ENCODE measurements around the gene PDE6H. TPM values are rescaled to one million over a fixed set of nuclear protein-coding genes. Genes with fewer than 3 reads are reported as not detected.
A peak's percentile ranks its signal among the peaks of the same experiment; 100 is the strongest.

The PDE6H gene
- polyA plus RNA-seq, 1 of the 3 experiments (the other 2 are of a cell fraction), result not detected

GRCh38 chr12:14993117-14993516 lies 20.3 kb downstream of the PDE6H start:
- TF ChIP-seq SMC3 (IDR thresholded peaks at IDR 0.05; ENCODE audit: low read depth, low read length) (no peak), EP300 (IDR thresholded peaks at IDR 0.05; ENCODE audit: borderline replicate concordance in 1 of 2, low read depth in 1 of 2, low read length in 1 of 2) (0 out of 4 replicates have a peak, but pooled peaks of 1 of the 2 experiments have one; percentile 0)
- peak overlapping the region; percentile 26 for H3K4me2 ChIP-seq
- H4K20me1 ChIP-seq (ENCODE audit: insufficient read depth), result no peaks in the 10 kb centered on the region
- H3K27me3 ChIP-seq (ENCODE audit: insufficient read depth), result no peaks in the 10 kb centered on the region
- CTCF ChIA-PET, result interaction anchor here (0.6 kb wide), 1 partner anchor 98 kb away, joined by 3 read pairs; no protein-coding TSS in a partner anchor
- H3K9ac ChIP-seq, result no peak overlapping the region
- H3K9me3 ChIP-seq, result no peaks in the 10 kb centered on the region
- peaks cover 22% of the 10 kb centered on the region for H3F3A ChIP-seq (replicated peaks; ENCODE audit: insufficient read depth)
- 37% methylated on average over 5 of the region's 5 CpGs for WGBS (ENCODE audit: low lambda C conversion rate)
- no peaks in the 10 kb centered on the region for H3K79me2 ChIP-seq (ENCODE audit: insufficient read depth)
- H3K9me2 ChIP-seq, result no peaks in the 10 kb centered on the region
- H3K36me3 ChIP-seq (replicated peaks in 1 of 2; ENCODE audit: control insufficient read depth in 1 of 2, insufficient read depth in 2 of 2, low read length in 1 of 2), result no peaks in the 10 kb centered on the region
- DNase-seq, result no peak
- POLR2A ChIA-PET, result no interaction called here
- H3K27ac ChIP-seq (ENCODE audit: low read depth in 2 of 2, low read length in 1 of 2), result peak overlapping the region; percentile 25 to 57; a peak in 3 of 4 replicates
- peaks cover 0 to 7% of the 10 kb centered on the region in 2 experiments; a peak in 3 of 4 replicates for H3K4me1 ChIP-seq (ENCODE audit: control insufficient read depth in 1 of 2, insufficient read depth in 2 of 2, low read depth in 1 of 2, low read length in 1 of 2)
- H2AFZ ChIP-seq (ENCODE audit: low read depth), result 0 out of 2 replicates have a peak overlapping the region, but pooled peaks have one; percentile 76
- no peak overlapping the region for H3K4me3 ChIP-seq (ENCODE audit: low read depth in 2 of 2, low read length in 1 of 2)

GRCh38 chr12:14993537-14994266 lies 20.9 kb downstream of the PDE6H start:
- H3K4me2 ChIP-seq, result peak overlapping the region; percentile 26
- CTCF ChIA-PET, result interaction anchor here (0.6 kb wide), 1 partner anchor 97 kb away, joined by 3 read pairs; no protein-coding TSS in a partner anchor
- H3K9me3 ChIP-seq, result no peaks in the 10 kb centered on the region
- no peak overlapping the region for H3K4me3 ChIP-seq (ENCODE audit: low read depth in 2 of 2, low read length in 1 of 2)
- peaks cover 0 to 11% of the 10 kb centered on the region in 2 experiments for H3K4me1 ChIP-seq (ENCODE audit: control insufficient read depth in 1 of 2, insufficient read depth in 2 of 2, low read depth in 1 of 2, low read length in 1 of 2)
- H3K9me2 ChIP-seq, result no peaks in the 10 kb centered on the region
- DNase-seq, result no peak
- peaks cover 26% of the 10 kb centered on the region for H3F3A ChIP-seq (replicated peaks; ENCODE audit: insufficient read depth)
- H3K27me3 ChIP-seq (ENCODE audit: insufficient read depth), result no peaks in the 10 kb centered on the region
- peak overlapping the region; percentile 2; the same call in 1 of the 2 replicates for H3K9ac ChIP-seq
- no peaks in the 10 kb centered on the region for H3K36me3 ChIP-seq (replicated peaks in 1 of 2; ENCODE audit: control insufficient read depth in 1 of 2, insufficient read depth in 2 of 2, low read length in 1 of 2)
- WGBS (ENCODE audit: low lambda C conversion rate), result 9% methylated on average over 4 of the region's 4 CpGs
- H3K27ac ChIP-seq (ENCODE audit: low read depth in 2 of 2, low read length in 1 of 2), result peak overlapping the region; percentile 55 to 57; a peak in 3 of 4 replicates
- no peaks in the 10 kb centered on the region for H3K79me2 ChIP-seq (ENCODE audit: insufficient read depth)
- POLR2A ChIA-PET, result no interaction called here
- H4K20me1 ChIP-seq (ENCODE audit: insufficient read depth), result no peaks in the 10 kb centered on the region
- H2AFZ ChIP-seq (ENCODE audit: low read depth), result peak overlapping the region; percentile 76; the same call in 1 of the 2 replicates
- TF ChIP-seq MEF2A (IDR thresholded peaks at IDR 0.05; ENCODE audit: borderline replicate concordance, low read depth), result no peak
- peak; percentile 53 for TF ChIP-seq FOSL2 (IDR thresholded peaks at IDR 0.05; ENCODE audit: borderline replicate concordance, low read depth)
- TF ChIP-seq TAF1 (IDR thresholded peaks at IDR 0.05; ENCODE audit: borderline replicate concordance, low read depth, low read length), result peak; percentile 42; the same call in 1 of the 2 replicates
- no peak for TF ChIP-seq USF1 (IDR thresholded peaks at IDR 0.05; ENCODE audit: borderline replicate concordance, low read depth)
- TF ChIP-seq EZH2phosphoT487 (IDR thresholded peaks at IDR 0.05; ENCODE audit: borderline replicate concordance, low read depth), result no peak
- no peak for TF ChIP-seq NFIC (IDR thresholded peaks at IDR 0.05; ENCODE audit: borderline replicate concordance)
- no peak for TF ChIP-seq CTCF (IDR thresholded peaks at IDR 0.05)
- peak in 1 of 2 experiments; percentile 5; a peak in 1 of 4 replicates for TF ChIP-seq EP300 (IDR thresholded peaks at IDR 0.05; ENCODE audit: borderline replicate concordance in 1 of 2, low read depth in 1 of 2, low read length in 1 of 2)
- no peak for TF ChIP-seq SMC3 (IDR thresholded peaks at IDR 0.05; ENCODE audit: low read depth, low read length)
- TF ChIP-seq SIN3A (IDR thresholded peaks at IDR 0.05; ENCODE audit: borderline replicate concordance, low read depth, low read length), result no peak
- TF ChIP-seq RCOR1 (IDR thresholded peaks at IDR 0.05; ENCODE audit: low read length), result no peak
- no peak for TF ChIP-seq GABPA (IDR thresholded peaks at IDR 0.05; ENCODE audit: low read depth)
- TF ChIP-seq TCF12 (IDR thresholded peaks at IDR 0.05), result peak; percentile 84
- no peak for TF ChIP-seq IRF3 (IDR thresholded peaks at IDR 0.05; ENCODE audit: low read depth, low read length)
- TF ChIP-seq RFX5 (IDR thresholded peaks at IDR 0.05; ENCODE audit: low read length), result no peak
- no peak for TF ChIP-seq TEAD4 (IDR thresholded peaks at IDR 0.05; ENCODE audit: borderline replicate concordance, insufficient read depth)
- TF ChIP-seq FOXM1 (IDR thresholded peaks at IDR 0.05; ENCODE audit: low read depth), result no peak
- TF ChIP-seq RAD21 (IDR thresholded peaks at IDR 0.05; ENCODE audit: low read length), result no peak
- TF ChIP-seq YY1 (IDR thresholded peaks at IDR 0.05; ENCODE audit: low read depth), result no peak
- no peak for TF ChIP-seq FOXJ3 (CRISPR knock-in tag; IDR thresholded peaks at IDR 0.05)
- TF ChIP-seq GATA2 (CRISPR knock-in tag; IDR thresholded peaks at IDR 0.05), result no peak
- peak; percentile 79; the same call in 1 of the 2 replicates for TF ChIP-seq MAX (IDR thresholded peaks at IDR 0.05; ENCODE audit: low read depth)

Data from SK-N-SH (cell line).